Measurements from ENCODE around the gene HEG1.
A peak's percentile ranks its signal among the peaks of the same experiment; 100 is the strongest.

The HEG1 gene

DNA sequence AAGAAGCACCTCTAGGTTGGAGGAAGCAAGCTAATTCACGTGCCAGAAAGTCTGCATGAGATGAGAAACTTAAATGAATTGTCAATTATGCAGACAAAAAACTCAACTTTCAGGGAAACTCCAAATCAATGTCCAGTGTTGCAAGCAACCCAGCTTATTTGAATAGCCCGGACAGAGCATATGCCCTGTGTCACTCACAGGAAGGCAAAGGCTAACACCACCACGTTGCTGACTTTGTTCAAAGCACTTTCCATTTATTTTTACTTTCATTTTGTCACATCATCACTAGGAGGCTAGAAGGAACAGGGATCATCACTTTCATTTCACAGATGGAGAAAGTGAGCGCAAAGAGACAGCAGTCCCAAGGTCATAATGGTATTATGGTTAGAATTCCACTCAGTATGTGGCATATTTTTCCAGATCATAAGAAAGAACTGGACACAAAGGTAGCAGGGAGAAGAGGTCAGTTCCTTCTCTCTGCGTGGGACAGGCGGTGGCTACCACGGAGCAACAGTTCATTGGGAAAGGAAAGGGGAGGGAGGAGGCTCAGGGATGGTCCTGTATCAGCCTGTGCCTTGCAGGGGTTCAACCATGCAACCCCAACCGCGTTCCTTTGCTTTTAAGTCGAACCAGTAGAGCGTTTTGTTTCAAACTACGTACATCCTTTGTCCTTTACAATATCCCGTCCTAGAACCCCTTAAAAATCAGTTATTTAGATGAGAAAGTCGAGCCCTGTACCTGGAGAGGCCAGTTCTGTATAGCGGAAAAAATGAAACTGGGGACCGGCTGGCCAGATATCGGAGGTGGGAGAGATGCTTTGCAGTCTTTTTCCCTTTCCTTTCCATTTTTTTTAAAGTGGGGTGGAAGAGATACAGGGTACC is 1.1 kb downstream of the HEG1 start:
- no peak overlapping the region for H2BK12ac ChIP-seq (ENCODE audit: low read length)
- H3K79me1 ChIP-seq (ENCODE audit: low read depth, low read length) = no peaks in the 10 kb centered on the region
- no peaks in the 10 kb centered on the region for H3K9me3 ChIP-seq (replicated peaks in 1 of 2; ENCODE audit: control insufficient read depth in 2 of 2, insufficient read depth in 1 of 2, low read depth in 1 of 2, low read length in 2 of 2)
- peaks cover 23 to 35% of the 10 kb centered on the region in 2 donors for H3K4me1 ChIP-seq (ENCODE audit: control insufficient read depth in 2 of 2, insufficient read depth in 1 of 2, low read depth in 1 of 2, low read length in 2 of 2)
- peaks cover 0 to 6% of the 10 kb centered on the region in 2 donors for H3K36me3 ChIP-seq (replicated peaks in 1 of 2; ENCODE audit: control insufficient read depth in 2 of 2, insufficient read depth in 2 of 2, low read length in 2 of 2)
- peak overlapping the region; percentile 85 for H2AFZ ChIP-seq (ENCODE audit: low read length)
- no peak overlapping the region for H4K8ac ChIP-seq (ENCODE audit: low read depth, low read length)
- no peak overlapping the region for H3K4ac ChIP-seq (ENCODE audit: low read length)
- no peak overlapping the region for H3K9ac ChIP-seq (ENCODE audit: low read depth, low read length, poor library complexity)
- H3K18ac ChIP-seq (ENCODE audit: low read length) = no peak overlapping the region
- H2BK5ac ChIP-seq (ENCODE audit: low read length) = no peak overlapping the region
- no peak overlapping the region for H3K27ac ChIP-seq (replicated peaks; ENCODE audit: low read length)
- H3K27me3 ChIP-seq (ENCODE audit: control insufficient read depth in 3 of 3, insufficient read depth in 3 of 3, low read depth in 1 of 3, low read length in 3 of 3) = peaks cover 0 to 16% (median 6%) of the 10 kb centered on the region in 3 experiments
- H2AK5ac ChIP-seq (ENCODE audit: low read depth, low read length) = no peak overlapping the region
- H2BK15ac ChIP-seq (ENCODE audit: low read length) = no peak overlapping the region
- H3K4me3 ChIP-seq (ENCODE audit: low read length in 2 of 2) = peak overlapping the region; percentile 50 to 87
- no peak overlapping the region for H4K91ac ChIP-seq (ENCODE audit: low read depth, low read length, poor library complexity)
- no peak overlapping the region for H2BK120ac ChIP-seq (ENCODE audit: low read depth, low read length)
- DNase-seq (ENCODE audit: low spot score) = no peak
- WGBS, 2 donors (ENCODE audit: extremely low coverage in 2 of 2, insufficient read length in 2 of 2, insufficient replicate concordance in 1 of 2) = no CpG with 5 or more reads among the region's 17 CpGs
- peak overlapping the region; percentile 81 for H3K4me2 ChIP-seq (ENCODE audit: insufficient read depth, low read length, poor library complexity, severe bottlenecking)
- H3K14ac ChIP-seq (ENCODE audit: low read length) = no peak overlapping the region
- H3K23ac ChIP-seq (ENCODE audit: low read depth, low read length, poor library complexity) = no peak overlapping the region

DNA sequence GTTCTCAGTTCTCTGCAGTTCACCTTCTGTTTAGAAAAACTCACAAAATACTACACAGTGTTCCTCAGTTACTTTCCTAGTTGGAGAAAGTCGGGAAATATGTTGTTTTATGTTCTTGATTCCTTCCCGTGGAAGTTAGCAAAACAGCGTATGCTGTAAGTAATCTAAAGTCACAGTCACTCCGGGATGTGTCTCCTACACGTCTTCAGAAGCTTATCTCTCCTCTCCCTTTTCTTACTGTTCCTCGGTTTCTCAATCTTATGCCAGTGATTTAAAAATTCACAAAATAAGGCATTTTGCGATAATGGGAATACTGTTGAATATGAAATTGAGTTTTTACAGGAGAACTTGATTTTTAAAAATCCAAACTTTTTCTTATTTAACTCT is 1.7 kb downstream of the HEG1 start:
- Histone ChIP-seq H3K36me3 (replicated peaks in 1 of 2; ENCODE audit: control insufficient read depth in 2 of 2, insufficient read depth in 2 of 2, low read length in 2 of 2) (peaks cover 0 to 9% of the 10 kb centered on the region in 2 donors), H3K4me1 (ENCODE audit: control insufficient read depth in 2 of 2, insufficient read depth in 1 of 2, low read depth in 1 of 2, low read length in 2 of 2) (peaks cover 25 to 35% of the 10 kb centered on the region in 2 donors), H3K4me3 (ENCODE audit: low read length in 2 of 2) (peak overlapping the region in 1 of 2 donors; percentile 11), H2BK12ac (ENCODE audit: low read length) (no peak overlapping the region), H3K27me3 (ENCODE audit: control insufficient read depth in 3 of 3, insufficient read depth in 3 of 3, low read depth in 1 of 3, low read length in 3 of 3) (peaks cover 0 to 15% (median 6%) of the 10 kb centered on the region in 3 experiments), H3K23ac (ENCODE audit: low read depth, low read length, poor library complexity) (no peak overlapping the region), H2AK5ac (ENCODE audit: low read depth, low read length) (no peak overlapping the region), H3K18ac (ENCODE audit: low read length) (no peak overlapping the region), H3K79me1 (ENCODE audit: low read depth, low read length) (no peaks in the 10 kb centered on the region), H2BK15ac (ENCODE audit: low read length) (no peak overlapping the region), H3K9ac (ENCODE audit: low read depth, low read length, poor library complexity) (no peak overlapping the region), H3K14ac (ENCODE audit: low read length) (no peak overlapping the region), H4K8ac (ENCODE audit: low read depth, low read length) (no peak overlapping the region), H3K4ac (ENCODE audit: low read length) (no peak overlapping the region), H2BK5ac (ENCODE audit: low read length) (no peak overlapping the region), H3K9me3 (replicated peaks in 1 of 2; ENCODE audit: control insufficient read depth in 2 of 2, insufficient read depth in 1 of 2, low read depth in 1 of 2, low read length in 2 of 2) (no peaks in the 10 kb centered on the region), H4K91ac (ENCODE audit: low read depth, low read length, poor library complexity) (no peak overlapping the region), H3K4me2 (ENCODE audit: insufficient read depth, low read length, poor library complexity, severe bottlenecking) (no peak overlapping the region), H3K27ac (replicated peaks; ENCODE audit: low read length) (no peak overlapping the region), H2AFZ (ENCODE audit: low read length) (no peak overlapping the region), H2BK120ac (ENCODE audit: low read depth, low read length) (no peak overlapping the region)
- DNase-seq (ENCODE audit: low spot score) = no peak
- no CpG with 5 or more reads among the region's 7 CpGs for WGBS, 2 donors (ENCODE audit: extremely low coverage in 2 of 2, insufficient read length in 2 of 2, insufficient replicate concordance in 1 of 2)

DNA sequence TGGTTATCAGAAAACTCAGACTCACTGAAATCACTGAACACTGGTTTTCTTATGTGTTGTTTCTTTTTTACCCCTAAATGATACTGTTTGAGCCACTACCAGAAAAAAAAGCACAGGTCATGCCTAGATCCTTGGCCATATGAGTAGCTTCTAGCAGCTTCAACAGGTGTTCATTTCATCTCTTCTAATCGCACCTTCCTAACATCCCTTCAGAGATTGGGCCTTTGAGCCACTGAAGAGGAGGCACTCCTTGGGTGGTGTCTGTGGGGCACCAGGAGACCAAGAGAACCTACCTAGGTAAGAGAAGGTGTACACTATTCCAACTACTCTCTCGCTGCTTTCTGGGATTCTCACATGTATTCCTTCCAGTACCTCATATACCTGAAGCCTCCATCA is 2.5 kb downstream of the HEG1 start:
- no peak overlapping the region for H2BK15ac ChIP-seq (ENCODE audit: low read length)
- H2AFZ ChIP-seq (ENCODE audit: low read length) = no peak overlapping the region
- H3K36me3 ChIP-seq (replicated peaks in 1 of 2; ENCODE audit: control insufficient read depth in 2 of 2, insufficient read depth in 2 of 2, low read length in 2 of 2) = peaks cover 0 to 9% of the 10 kb centered on the region in 2 donors
- no peak overlapping the region for H2BK120ac ChIP-seq (ENCODE audit: low read depth, low read length)
- no peak overlapping the region for H3K9ac ChIP-seq (ENCODE audit: low read depth, low read length, poor library complexity)
- H2AK5ac ChIP-seq (ENCODE audit: low read depth, low read length) = no peak overlapping the region
- DNase-seq (ENCODE audit: low spot score) = no peak
- H2BK12ac ChIP-seq (ENCODE audit: low read length) = no peak overlapping the region
- H3K4me2 ChIP-seq (ENCODE audit: insufficient read depth, low read length, poor library complexity, severe bottlenecking) = no peak overlapping the region
- H4K8ac ChIP-seq (ENCODE audit: low read depth, low read length) = no peak overlapping the region
- no peak overlapping the region for H4K91ac ChIP-seq (ENCODE audit: low read depth, low read length, poor library complexity)
- H3K79me1 ChIP-seq (ENCODE audit: low read depth, low read length) = no peaks in the 10 kb centered on the region
- no peak overlapping the region for H3K4ac ChIP-seq (ENCODE audit: low read length)
- no peaks in the 10 kb centered on the region for H3K9me3 ChIP-seq (replicated peaks in 1 of 2; ENCODE audit: control insufficient read depth in 2 of 2, insufficient read depth in 1 of 2, low read depth in 1 of 2, low read length in 2 of 2)
- no peak overlapping the region for H3K27ac ChIP-seq (replicated peaks; ENCODE audit: low read length)
- peaks cover 25 to 35% of the 10 kb centered on the region in 2 donors for H3K4me1 ChIP-seq (ENCODE audit: control insufficient read depth in 2 of 2, insufficient read depth in 1 of 2, low read depth in 1 of 2, low read length in 2 of 2)
- H3K18ac ChIP-seq (ENCODE audit: low read length) = no peak overlapping the region
- H3K4me3 ChIP-seq (ENCODE audit: low read length in 2 of 2) = no peak overlapping the region
- no peak overlapping the region for H3K14ac ChIP-seq (ENCODE audit: low read length)
- WGBS, 2 donors (ENCODE audit: extremely low coverage in 2 of 2, insufficient read length in 2 of 2, insufficient replicate concordance in 1 of 2) = no CpG with 5 or more reads among the region's 2 CpGs
- H3K27me3 ChIP-seq (ENCODE audit: control insufficient read depth in 3 of 3, insufficient read depth in 3 of 3, low read depth in 1 of 3, low read length in 3 of 3) = peaks cover 0 to 9% (median 6%) of the 10 kb centered on the region in 3 experiments
- H2BK5ac ChIP-seq (ENCODE audit: low read length) = no peak overlapping the region
- H3K23ac ChIP-seq (ENCODE audit: low read depth, low read length, poor library complexity) = no peak overlapping the region

DNA sequence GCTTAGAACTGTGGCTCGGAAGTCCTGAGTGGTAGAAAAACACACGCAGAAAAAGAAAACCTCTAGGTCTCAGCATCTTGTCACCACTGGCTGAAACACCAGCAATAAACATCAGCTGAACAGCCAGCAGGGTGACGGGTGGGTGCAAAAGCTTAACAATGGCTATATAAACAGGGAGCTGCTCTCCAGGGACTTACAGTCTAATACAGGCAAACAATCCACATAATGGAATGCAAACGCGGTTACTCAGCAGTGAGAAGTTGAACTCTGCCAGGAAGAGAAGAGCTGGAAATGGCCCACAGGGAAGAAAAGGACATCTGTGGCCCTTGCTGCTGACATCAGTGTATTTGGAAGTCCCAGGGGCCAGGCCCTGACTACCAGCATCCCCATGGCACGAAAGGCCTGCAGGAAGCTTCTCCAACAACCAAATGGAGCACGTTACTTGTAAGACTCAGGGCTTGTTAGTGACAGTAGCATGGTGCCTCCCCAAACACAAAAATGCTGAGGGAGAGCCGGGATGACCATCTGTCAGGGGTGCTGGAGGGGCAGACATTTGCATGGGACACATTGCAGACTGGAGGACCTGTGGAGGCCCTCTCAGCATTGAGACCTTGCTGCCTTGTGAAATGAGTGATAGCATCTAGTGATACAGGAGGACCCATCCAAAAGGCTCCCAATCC is 3.0 kb downstream of the HEG1 start:
- Histone ChIP-seq H3K9ac (ENCODE audit: low read depth, low read length, poor library complexity) (no peak overlapping the region), H3K4me3 (ENCODE audit: low read length in 2 of 2) (peak overlapping the region; percentile 13 to 28), H2BK15ac (ENCODE audit: low read length) (no peak overlapping the region), H3K79me1 (ENCODE audit: low read depth, low read length) (no peaks in the 10 kb centered on the region), H4K91ac (ENCODE audit: low read depth, low read length, poor library complexity) (no peak overlapping the region), H2BK120ac (ENCODE audit: low read depth, low read length) (no peak overlapping the region), H3K4me1 (ENCODE audit: control insufficient read depth in 2 of 2, insufficient read depth in 1 of 2, low read depth in 1 of 2, low read length in 2 of 2) (peaks cover 25 to 35% of the 10 kb centered on the region in 2 donors), H3K27me3 (ENCODE audit: control insufficient read depth in 3 of 3, insufficient read depth in 3 of 3, low read depth in 1 of 3, low read length in 3 of 3) (peaks cover 0 to 6% (median 4%) of the 10 kb centered on the region in 3 experiments), H3K4ac (ENCODE audit: low read length) (no peak overlapping the region), H3K14ac (ENCODE audit: low read length) (no peak overlapping the region), H3K4me2 (ENCODE audit: insufficient read depth, low read length, poor library complexity, severe bottlenecking) (no peak overlapping the region), H2BK5ac (ENCODE audit: low read length) (no peak overlapping the region), H3K27ac (replicated peaks; ENCODE audit: low read length) (no peak overlapping the region), H3K18ac (ENCODE audit: low read length) (no peak overlapping the region), H2AFZ (ENCODE audit: low read length) (peak overlapping the region; percentile 43), H4K8ac (ENCODE audit: low read depth, low read length) (no peak overlapping the region), H2AK5ac (ENCODE audit: low read depth, low read length) (no peak overlapping the region), H3K23ac (ENCODE audit: low read depth, low read length, poor library complexity) (no peak overlapping the region), H3K36me3 (replicated peaks in 1 of 2; ENCODE audit: control insufficient read depth in 2 of 2, insufficient read depth in 2 of 2, low read length in 2 of 2) (peaks cover 0 to 13% of the 10 kb centered on the region in 2 donors), H3K9me3 (replicated peaks in 1 of 2; ENCODE audit: control insufficient read depth in 2 of 2, insufficient read depth in 1 of 2, low read depth in 1 of 2, low read length in 2 of 2) (no peaks in the 10 kb centered on the region), H2BK12ac (ENCODE audit: low read length) (no peak overlapping the region)
- DNase-seq (ENCODE audit: low spot score) = no peak
- WGBS, 2 donors (ENCODE audit: extremely low coverage in 2 of 2, insufficient read length in 2 of 2, insufficient replicate concordance in 1 of 2) = no CpG with 5 or more reads among the region's 8 CpGs
